HG02840 (cell line): Measurements from ENCODE around the gene AKT3.
"Not testable (repeated sequence)": the region's sequence is repeated elsewhere in the genome, so short reads cannot be mapped to it uniquely, and the experiment has no call there.

ENCODE experiments used
- ATAC-seq: cut with Tn5 transposase; IDR thresholded peaks from one replicate; pipeline ENCODE4 v1.9.1; 2021; ENCODE audit warnings: mild to moderate bottlenecking, moderate library complexity, moderate number of reproducible peaks; ENCODE audit not compliant: unreplicated experiment, low FRiP score

The AKT3 gene

GRCh38 chr1:243842978-243843511 is 7.0 kb downstream of the AKT3 start:
- ATAC-seq = no peak

DNA sequence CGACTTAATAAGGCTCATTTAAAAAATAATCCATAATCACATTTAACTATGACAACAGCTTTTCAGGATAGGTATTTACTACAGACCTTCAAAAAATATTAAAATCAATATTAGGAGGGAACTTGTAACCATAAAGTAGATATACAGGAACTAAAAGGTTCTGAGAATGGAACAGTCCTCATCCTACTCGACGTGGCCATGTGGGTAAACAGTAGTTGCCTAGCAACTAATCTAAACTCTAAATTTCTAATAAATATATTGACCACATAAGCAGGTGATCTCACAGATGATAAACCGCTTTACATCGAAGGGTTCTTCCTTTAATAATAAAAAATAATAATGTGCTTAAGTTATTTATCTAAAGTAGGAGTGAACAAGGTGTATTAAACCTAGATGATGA is 7.9 kb downstream of the AKT3 start:
- ATAC-seq = no peak

- no peak for ATAC-seq
Measured at GRCh38 chr1:243841507-243841906, 8.5 kb downstream of the AKT3 start.

DNA sequence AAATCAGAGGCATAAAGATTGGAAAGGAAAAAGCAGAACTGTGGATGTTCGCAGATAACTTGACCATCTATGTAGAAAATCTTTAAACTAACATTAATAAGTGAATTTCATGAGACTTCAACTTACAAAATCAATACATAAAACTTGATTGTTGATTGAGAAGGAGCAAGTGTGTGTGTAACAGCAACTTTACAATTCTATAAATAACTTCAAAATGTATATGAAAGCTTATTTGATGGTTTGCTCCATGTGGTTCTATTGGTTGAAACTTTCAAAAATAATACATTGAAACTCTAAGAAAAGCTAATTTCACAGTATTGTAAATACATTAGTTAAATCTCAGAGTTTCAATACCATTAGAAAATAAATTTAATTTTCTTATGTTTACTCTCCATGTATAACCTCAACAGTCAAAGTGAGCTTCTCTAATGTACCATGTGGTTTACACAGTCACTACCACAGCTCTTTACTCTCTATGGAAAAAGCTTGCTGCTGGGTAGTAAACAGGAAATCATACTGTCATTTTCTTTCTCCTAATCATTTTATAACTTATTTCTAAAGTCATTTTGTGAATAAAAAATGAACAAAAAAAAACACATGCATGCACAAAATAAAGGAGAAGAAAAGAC is 12.0 kb downstream of the AKT3 start:
- peak; percentile 84 for ATAC-seq

DNA sequence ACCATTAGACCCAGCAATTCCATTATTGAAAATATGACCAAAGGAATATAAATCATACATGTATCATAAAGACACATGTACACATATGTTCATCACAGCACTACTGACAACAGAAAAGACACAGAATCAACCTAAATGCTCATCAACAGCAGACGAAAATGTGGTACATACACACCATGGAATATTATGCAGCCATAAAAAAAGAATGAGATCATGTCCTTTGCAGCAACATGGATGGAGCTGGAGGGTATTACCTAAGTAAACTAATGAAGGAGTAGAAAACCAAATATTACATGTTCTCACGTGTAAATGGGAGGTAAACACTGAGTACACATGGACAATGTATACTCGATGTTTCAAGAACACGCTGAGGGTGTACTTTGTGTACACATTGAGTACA is 15.9 kb downstream of the AKT3 start:
- no peak for ATAC-seq

DNA sequence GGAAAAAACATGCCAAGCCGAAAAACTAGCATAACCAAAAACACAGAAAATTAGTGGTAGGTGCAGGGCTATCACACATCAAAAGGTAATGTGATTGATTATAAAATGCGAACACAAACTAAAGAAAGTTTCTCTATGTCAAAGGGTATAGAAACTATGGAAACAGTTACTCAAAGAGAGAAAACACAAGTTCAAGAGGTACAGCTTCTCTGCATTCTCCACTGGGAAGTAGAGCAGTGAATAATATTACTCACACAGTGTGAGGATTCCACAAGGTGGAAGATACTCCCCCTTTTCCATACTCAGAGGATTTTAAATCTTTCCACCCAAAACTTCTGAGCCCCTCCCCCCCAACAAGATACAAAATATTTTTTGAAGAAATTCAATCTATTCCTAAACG is 18.6 kb downstream of the AKT3 start:
- ATAC-seq = no peak

GRCh38 chr1:243827206-243827605 is 22.8 kb downstream of the AKT3 start:
- ATAC-seq = no peak

GRCh38 chr1:243824907-243825306 is 25.1 kb downstream of the AKT3 start:
- not testable (repeated sequence) for ATAC-seq

GRCh38 chr1:243821177-243821680 is 28.8 kb downstream of the AKT3 start:
- no peak for ATAC-seq

- no peak for ATAC-seq
Measured at GRCh38 chr1:243819438-243819839, 30.6 kb downstream of the AKT3 start.

DNA sequence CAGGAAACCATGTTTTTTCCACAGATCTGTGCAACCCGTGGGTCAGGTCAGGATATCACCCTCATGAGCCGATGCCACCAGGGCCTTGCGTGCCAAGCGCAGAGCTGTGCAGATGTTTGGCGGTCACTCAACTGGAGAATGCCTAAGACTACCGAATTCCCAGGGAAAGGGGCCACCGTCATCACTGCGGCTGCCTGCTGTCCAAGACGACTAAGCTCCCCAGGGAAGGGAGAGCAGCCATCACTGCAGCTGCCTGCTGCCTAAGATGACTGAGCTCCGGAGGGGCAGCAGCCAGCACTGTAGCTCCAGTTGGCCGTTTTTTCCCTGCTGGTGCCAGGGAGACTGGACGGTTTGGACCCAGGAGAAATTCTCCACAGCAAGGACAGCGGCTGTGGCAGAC is 31.1 kb downstream of the AKT3 start:
- ATAC-seq = no peak

DNA sequence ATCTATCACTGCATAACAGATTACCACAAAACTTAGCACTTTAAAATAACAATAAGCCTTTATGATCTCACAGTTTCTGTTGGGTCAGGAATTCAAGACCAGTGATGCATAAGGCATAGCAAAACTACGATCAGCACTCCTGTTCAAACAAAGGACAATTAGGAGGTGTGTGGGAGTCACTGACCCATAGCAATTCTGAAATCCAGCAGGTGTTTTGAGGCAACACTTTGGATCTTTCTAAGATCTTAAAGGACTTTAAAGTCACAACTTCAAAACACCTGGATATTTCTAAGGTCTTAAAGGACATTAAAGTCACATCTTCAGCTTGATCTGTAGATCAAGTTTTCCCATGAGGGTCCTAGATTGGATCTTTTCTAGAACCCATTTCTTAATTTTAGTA is 35.3 kb downstream of the AKT3 start:
- ATAC-seq = no peak

GRCh38 chr1:243807346-243807745 is 42.7 kb downstream of the AKT3 start:
- not testable (repeated sequence) for ATAC-seq

GRCh38 chr1:243806310-243806709 is 43.7 kb downstream of the AKT3 start:
- no peak for ATAC-seq

- no peak for ATAC-seq
Measured at GRCh38 chr1:243802736-243803135, 47.3 kb downstream of the AKT3 start.

- no peak for ATAC-seq
Measured at GRCh38 chr1:243801378-243801777, 48.7 kb downstream of the AKT3 start.

DNA sequence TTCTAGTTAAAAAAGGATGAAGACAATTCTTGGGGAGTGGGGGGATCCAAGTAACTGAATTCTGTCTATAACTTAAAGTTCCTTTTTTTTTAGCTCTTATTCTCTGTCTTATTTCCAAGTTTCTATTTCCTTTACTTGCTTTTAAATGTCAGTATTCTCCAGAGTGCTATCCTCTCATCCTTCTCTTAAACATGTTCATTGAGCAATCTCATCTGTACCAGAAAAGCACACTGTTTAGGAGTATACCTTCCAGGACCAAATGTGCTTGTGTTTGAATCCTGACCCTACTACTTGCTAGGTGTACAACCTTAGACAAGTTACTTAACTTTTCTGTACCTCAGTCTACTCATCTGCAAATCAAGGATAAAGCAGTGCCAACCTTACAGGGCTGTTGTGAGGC is 50.1 kb downstream of the AKT3 start:
- no peak for ATAC-seq

DNA sequence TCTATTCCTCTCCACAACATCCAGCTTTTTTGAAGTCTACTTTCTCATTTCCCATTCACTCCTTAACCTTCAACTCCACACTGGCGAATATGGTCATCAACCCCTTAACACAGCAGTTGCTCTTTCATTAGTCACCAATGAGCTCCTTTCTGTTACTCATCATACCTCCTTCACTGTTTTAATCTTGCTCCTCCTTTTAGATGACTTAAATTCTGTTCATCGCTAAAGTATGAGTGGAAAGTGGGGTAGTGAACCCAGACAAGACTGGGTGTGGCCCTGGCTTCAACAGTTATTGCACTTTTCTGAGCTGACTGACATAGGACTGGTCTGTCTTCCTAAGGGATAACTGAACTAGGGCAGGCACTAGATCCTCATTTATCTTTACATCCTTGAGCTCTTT is 51.3 kb downstream of the AKT3 start:
- ATAC-seq = no peak

GRCh38 chr1:243796016-243796415 is 54.0 kb downstream of the AKT3 start:
- no peak for ATAC-seq

DNA sequence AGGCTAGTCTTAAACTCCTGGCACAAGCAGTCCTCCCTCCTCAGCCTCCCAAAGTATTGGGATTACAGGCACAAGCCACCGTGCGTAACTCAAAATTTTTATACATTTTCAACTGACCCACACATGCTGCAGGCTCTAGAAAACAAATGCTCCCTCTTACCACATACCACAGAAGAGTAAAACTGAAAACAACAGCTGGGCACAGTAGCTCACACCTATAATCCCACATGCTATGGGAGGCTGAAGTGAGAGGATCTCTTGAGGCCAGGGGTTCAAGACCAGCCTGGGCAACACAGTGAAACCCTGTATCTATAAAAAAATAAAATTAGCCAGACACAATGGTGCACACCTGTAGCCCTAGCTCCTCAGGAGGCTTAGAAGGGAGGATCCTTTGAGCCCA is 56.7 kb downstream of the AKT3 start:
- ATAC-seq = no peak

GRCh38 chr1:243792891-243793290 is 57.2 kb downstream of the AKT3 start:
- no peak for ATAC-seq

GRCh38 chr1:243792401-243792800 is 57.6 kb downstream of the AKT3 start:
- no peak for ATAC-seq
